HCT116 (cell line): ENCODE results near the gene GEMIN2.

Experiments used
- CBX3 ChIP-seq: IDR thresholded peaks from 2 replicates; pipeline ENCODE4 v1.6.1; 2012; ENCODE audit warnings: low read depth
- CTCF ChIP-seq, 3 experiments: fragments of 200-600 bp in 1 of 3; sonication (generic) in 1 of 3; IDR thresholded peaks in 2 of 3; conservative IDR thresholded peaks in 1 of 3; 2 replicates each; pipeline ENCODE4 v1.5.1; 2012 to 2017; ENCODE audit warnings: low read depth in 2 of 3, low read length in 2 of 3, antibody characterized with exemption in 1 of 3, borderline replicate concordance in 1 of 3, control low read depth in 1 of 3, mild to moderate bottlenecking in 1 of 3, mixed read lengths in 1 of 3, mixed run types in 1 of 3, moderate library complexity in 1 of 3; ENCODE audit not compliant: insufficient read depth in 1 of 3
- JUND ChIP-seq: IDR thresholded peaks from 2 replicates; pipeline ENCODE4 v1.6.1; 2012
- POLR2A ChIP-seq: IDR thresholded peaks from 2 replicates; pipeline ENCODE4 v1.7.0; 2011; ENCODE audit warnings: borderline replicate concordance; ENCODE audit not compliant: insufficient read depth, insufficient read length; ENCODE audit errors: extremely low read depth
- POLR2AphosphoS5 ChIP-seq: IDR thresholded peaks from 2 replicates; pipeline ENCODE4 v1.6.1; 2011; ENCODE audit warnings: mild to moderate bottlenecking, low read depth, low read length, moderate library complexity
- ZNF274 ChIP-seq: fragments of 200-500 bp; sonication (Bioruptor generic); IDR thresholded peaks from 2 replicates; pipeline ENCODE4 v1.6.1; 2014; ENCODE audit warnings: mild to moderate bottlenecking, low read depth, low read length, inconsistent platforms

DNA sequence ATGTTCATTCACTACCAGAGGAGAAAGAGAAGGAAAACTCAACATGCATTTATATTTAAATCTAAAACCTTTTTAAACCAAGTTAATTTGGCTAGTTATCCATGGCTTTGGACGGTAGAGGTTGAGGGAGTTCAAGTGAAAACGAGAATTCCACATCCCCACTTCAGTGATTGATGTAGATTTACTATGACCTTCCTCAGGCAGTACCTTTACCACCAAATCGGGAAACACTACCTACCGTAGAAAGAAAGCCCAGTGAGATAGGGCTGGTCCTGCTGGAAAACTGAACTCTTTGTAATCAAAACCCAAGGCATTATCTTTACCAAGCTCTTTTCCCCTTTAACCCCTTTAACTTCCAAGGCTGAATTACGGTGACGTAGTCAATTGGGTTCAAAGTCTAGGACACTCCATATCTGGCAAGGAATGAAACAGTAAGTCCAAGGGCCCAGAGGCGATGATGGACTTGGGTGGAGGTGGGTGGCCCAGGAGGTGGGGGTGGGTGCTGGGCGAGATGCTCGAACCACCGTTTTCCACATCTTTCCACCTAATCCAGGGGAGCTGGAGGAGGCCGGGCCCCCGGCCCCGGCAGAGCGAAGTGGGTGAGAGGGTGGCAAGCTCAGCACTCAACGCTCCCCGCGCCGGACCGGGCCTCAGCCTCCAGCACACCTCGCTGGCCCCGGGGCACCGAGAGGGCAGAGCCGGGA, 11.7 kb upstream of the GEMIN2 start:
- no peak for TF ChIP-seq CTCF (IDR thresholded peaks at IDR 0.05 in 2 of 3, conservative IDR thresholded peaks at IDR 0.05 in 1 of 3; ENCODE audit: borderline replicate concordance in 1 of 3, insufficient read depth in 1 of 3, low read depth in 2 of 3, low read length in 2 of 3)
- TF ChIP-seq CBX3 = no peak
- no peak for TF ChIP-seq POLR2A
- TF ChIP-seq ZNF274 = no peak
- TF ChIP-seq POLR2AphosphoS5 = no peak
- no peak for TF ChIP-seq JUND
